ENCODE data around the gene UGGT2.
"Not testable (repeated sequence)": the region's sequence is repeated elsewhere in the genome, so short reads cannot be mapped to it uniquely, and the experiment has no call there.

UGGT2 gene

GRCh38 chr13:96046449-96047126 lies 6.6 kb downstream of the UGGT2 start:
- DNase-seq = not testable (repeated sequence)

GRCh38 chr13:96044238-96044637 lies 9.0 kb downstream of the UGGT2 start:
- no peak for DNase-seq

DNA sequence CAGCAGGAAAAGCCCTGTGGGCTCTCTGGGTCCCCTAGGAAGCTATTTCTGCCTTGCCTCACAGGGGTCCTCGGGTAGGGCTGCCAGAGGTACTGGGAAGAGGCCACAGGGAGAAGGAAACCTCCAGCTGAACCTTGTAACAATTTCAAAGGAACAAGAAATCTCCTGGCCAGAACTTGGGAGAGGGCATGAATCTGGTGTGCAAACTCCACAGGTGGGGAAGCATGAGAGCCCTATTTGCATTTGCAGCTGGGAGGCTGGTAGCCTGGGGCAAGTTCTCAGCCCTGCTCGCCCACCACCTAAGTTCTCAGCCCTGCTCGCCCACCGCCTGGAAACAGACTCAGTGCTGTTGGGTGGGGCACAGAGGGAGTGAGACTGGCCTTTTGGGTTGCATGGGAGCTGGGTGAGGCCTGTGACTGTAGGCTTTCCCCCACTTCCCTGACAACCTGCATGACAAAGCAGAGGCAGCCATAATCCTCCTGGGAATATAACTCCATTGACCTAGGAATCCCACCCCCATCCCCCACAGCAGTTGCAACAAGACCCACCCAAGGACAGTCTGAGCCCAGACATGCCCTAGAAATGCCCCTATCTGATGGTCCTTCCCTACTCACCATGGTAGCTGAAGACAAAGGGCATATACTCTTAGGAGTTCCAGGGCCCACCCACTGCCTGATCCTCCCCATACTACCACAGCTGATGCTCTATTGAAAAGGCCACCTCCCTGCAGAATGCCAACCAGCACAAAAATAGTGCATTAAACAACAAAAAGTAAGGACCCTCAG lies 11.7 kb downstream of the UGGT2 start:
- no peak for DNase-seq

GRCh38 chr13:96036515-96036914 lies 16.7 kb downstream of the UGGT2 start:
- DNase-seq = no peak

DNA sequence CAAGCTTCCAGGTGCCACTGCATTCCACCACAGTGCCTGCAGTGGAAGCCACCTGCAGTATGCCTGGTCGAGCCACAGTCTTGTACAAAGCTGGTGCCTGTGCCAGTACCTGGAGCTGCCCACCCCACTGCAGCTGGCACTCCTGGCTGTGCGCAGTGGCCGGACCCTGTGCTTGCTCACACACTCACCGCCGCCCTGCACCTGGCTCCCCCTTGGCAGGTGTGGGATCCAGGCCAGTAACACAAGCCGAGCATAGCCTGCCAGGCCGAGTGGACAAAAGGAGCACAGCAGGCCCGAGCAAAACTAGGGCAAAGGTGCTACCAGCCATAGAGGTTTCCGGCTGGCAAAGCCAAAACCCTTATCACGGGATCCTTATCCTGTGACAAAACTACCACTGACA lies 18.5 kb downstream of the UGGT2 start:
- DNase-seq = no peak

- DNase-seq = no peak
These were observed 19.8 kb downstream of the UGGT2 start for GRCh38 chr13:96033220-96034015.

DNA sequence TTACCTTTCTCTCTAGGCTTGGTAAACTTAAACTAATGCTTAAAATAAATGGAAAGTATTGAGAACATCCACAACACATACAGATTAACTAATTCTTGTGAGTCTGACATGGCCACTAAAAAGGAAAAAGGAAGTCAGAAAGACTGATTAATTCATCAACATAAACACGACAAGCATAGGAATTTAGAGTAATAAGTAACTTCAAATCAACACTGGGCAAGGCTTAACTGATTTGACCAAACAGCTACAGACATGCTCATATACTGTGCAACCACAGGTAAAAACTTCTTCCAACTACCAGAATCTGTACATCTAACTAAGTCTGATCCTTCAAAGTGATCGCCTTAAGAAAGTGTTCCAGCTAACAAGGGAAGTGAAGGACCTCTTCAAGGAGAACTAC lies 20.5 kb downstream of the UGGT2 start:
- no peak for DNase-seq

GRCh38 chr13:96029002-96029401 lies 24.2 kb downstream of the UGGT2 start:
- DNase-seq = no peak

DNA sequence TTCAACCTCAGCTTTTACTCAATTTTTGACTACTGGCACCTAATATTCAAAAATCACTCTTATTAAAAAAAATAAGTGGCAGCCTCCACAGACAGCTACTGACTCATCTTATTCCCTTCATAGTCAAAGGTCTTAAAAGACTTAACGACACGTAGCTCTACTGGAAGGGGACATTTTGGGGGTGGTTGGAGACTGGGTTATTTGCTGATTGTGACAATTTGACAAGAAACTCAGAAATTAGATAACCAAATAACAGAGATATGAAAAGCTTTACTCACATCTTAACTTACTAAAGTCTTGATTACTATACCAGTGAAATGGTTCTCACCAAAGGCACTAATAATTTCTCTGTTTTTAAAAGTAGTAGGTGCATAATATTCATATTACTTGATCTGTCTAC lies 25.7 kb downstream of the UGGT2 start:
- no peak for DNase-seq

GRCh38 chr13:96025283-96025682 lies 27.9 kb downstream of the UGGT2 start:
- no peak for DNase-seq

GRCh38 chr13:96020931-96021330 lies 32.3 kb downstream of the UGGT2 start:
- DNase-seq = no peak

GRCh38 chr13:96020155-96020575 lies 33.0 kb downstream of the UGGT2 start:
- DNase-seq = peak; percentile 9

DNA sequence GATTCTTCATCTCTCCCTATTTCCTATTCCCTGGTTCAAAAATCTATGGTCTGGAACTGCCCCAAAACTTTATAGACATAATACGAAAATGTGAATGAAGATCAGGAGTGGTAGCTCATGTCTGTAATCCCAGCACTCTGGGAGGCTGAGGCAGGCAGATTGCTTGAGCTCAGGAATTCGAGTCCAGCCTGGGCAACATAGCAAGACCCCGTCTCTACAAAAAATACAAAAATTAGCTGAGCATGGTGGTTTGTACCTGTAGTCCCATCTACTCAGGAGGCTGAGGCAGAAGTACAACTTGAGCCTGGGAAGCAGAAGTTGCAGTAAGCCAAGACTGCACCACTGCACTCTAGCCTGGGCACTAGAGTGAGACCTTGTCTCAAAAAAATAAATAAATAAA lies 35.1 kb downstream of the UGGT2 start:
- no peak for DNase-seq

DNA sequence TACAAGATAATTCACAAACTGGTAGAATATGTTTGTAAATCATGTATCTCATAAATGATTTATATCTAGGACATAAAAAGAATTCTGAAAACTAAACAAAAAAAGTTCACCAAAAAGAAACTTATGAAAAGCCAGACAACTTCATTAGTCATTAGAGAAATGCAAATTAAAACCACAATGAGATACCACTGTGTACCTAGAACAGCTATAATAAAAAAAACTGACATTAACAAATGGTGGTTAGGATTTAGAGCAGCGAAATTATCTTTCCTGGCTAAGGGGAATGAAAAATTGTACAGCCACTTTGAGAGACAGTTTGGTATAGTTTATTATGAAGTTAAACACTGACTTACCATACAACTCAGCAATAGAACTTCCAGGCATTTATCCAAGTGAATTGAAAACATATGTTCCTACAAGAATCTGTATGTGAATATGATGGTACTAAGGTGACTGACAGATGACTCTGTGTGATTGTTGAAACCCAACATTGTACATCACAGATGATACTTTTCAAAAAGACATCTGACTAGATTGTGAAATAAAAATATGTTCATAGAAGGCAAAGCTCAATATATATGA lies 41.8 kb downstream of the UGGT2 start:
- DNase-seq = no peak

DNA sequence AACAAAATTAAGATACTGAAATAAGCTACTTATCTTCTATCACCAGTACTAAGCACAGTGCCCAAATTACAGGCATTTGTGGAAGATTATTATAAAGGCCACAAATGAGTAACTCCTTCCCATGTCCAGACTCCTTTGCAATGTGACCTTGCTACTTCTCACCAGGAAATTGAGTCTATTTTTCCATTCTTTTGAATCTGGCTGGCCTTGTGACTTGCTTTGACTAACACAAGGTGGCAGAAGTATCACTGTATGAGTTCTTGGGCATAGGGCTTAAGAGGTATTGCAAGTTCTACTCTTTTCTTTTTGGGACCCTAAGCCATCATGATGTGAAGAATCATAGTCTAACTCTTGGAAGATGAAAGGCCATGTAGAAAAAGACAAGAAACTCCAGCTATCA lies 49.9 kb downstream of the UGGT2 start:
- no peak for DNase-seq

DNA sequence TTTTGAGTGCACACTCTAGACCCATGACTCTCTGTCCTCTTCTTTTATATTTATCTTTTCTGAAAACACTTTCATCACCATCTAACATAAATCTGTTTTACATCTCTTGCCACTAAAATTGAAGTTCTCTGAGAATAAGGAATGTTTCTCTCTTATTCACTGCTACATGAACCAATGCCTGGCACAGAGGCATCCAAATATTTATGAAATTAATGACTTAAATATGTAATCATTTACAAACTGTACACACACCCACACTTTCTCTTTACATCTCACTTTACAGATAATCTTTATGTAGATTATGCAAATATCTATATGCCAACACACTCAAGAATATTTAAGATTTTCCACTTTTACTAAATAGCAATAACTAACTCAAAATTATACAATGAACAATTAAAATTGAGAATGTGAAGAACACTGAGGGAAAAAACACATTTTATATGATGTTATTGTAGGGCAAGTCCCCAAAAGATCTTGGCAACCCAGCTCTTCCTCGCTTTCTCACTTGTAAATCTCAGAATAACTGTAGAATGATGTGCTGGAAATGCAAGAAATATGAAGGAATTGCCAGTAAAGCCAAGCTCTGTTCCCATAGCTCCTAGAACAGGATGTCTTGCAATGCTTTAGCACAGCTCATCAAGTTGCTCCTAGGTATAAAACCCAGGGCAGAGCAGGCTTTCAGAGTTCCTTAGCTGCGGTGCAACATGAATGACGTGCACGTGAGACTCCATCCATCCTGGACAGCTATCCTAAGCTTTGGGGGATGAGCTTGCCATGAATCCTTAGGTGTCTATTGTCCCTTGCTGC lies 50.7 kb downstream of the UGGT2 start:
- no peak for DNase-seq

DNA sequence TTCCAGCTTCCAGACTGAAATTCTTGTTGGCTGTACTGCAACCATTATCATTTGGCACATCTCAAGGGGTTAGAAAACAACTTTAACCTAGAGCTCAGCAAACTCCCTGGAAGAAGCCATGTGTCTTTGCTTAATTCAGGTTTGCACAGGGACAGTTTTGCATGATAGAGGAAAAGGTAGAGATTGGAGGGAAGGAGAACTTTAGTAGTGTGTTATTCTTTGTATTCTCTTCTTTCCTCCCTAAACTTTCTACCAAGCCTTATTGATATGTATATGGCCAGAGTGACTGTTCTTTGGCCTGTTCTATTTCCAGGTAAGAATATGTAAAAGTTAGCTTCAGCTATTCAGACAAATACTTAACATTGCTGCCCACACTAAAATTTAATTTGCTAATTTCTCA lies 53.1 kb downstream of the UGGT2 start:
- DNase-seq = no peak

GRCh38 chr13:95987841-95988240 lies 65.4 kb downstream of the UGGT2 start:
- no peak for DNase-seq

GRCh38 chr13:95982144-95982543 lies 71.1 kb downstream of the UGGT2 start:
- DNase-seq = no peak

- DNase-seq = not testable (repeated sequence)
These were observed 80.5 kb downstream of the UGGT2 start for GRCh38 chr13:95972651-95973050.

- no peak for DNase-seq
These were observed 82.3 kb downstream of the UGGT2 start for GRCh38 chr13:95970878-95971277.

GRCh38 chr13:95968906-95969305 lies 84.3 kb downstream of the UGGT2 start:
- no peak for DNase-seq

GRCh38 chr13:95957331-95957730 lies 95.9 kb downstream of the UGGT2 start:
- DNase-seq = no peak

Data from NCI-H2029 treated with DMSO at 0.1 percent for 48 hours (cell line).